ENCODE measurements around the gene PIP4P1. TPM values are rescaled to one million over a fixed set of nuclear protein-coding genes. Genes with fewer than 3 reads are reported as not detected.

Gene PIP4P1
- total and polyA plus RNA-seq, 9 of the 15 experiments (the other 6 are each of a cell fraction or from before 2014, with no cell fraction given) = 5.3 to 20.9 (median 10.7) TPM

- TF ChIP-seq ZNF280B (CRISPR knock-in tag; IDR thresholded peaks at IDR 0.05) (no peak), RBM34 (IDR thresholded peaks at IDR 0.05; ENCODE audit: borderline replicate concordance, insufficient read depth, low read length) (no peak), GABPB1 (CRISPR knock-in tag; IDR thresholded peaks at IDR 0.05) (no peak; the same call in 1 of the 2 replicates), ATF7 (IDR thresholded peaks at IDR 0.05) (peak; percentile 87), POLR2H (tag; IDR thresholded peaks at IDR 0.05; ENCODE audit: low read depth) (peak; percentile 94), ZNF3 (CRISPR knock-in tag; IDR thresholded peaks at IDR 0.05) (no peak), STAT5B (CRISPR knock-in tag; IDR thresholded peaks at IDR 0.05) (no peak), FOXA3 (CRISPR knock-in tag; conservative IDR thresholded peaks at IDR 0.05 in 1 of 2, IDR thresholded peaks at IDR 0.05 in 1 of 2) (no peak), PHF8 (IDR thresholded peaks at IDR 0.05; ENCODE audit: borderline replicate concordance, low read length) (peak; percentile 69; the same call in 1 of the 2 replicates), SMAD1 (IDR thresholded peaks at IDR 0.05; ENCODE audit: low read depth, low read length, partially characterized antibody) (no peak), ZNF175 (CRISPR knock-in tag; IDR thresholded peaks at IDR 0.05; ENCODE audit: low read depth) (no peak), NFYB (IDR thresholded peaks at IDR 0.05; ENCODE audit: extremely low read depth, insufficient read length) (peak; percentile 56), GATAD2B (IDR thresholded peaks at IDR 0.05; ENCODE audit: borderline replicate concordance) (no peak), TBP (optimal IDR thresholded peaks at IDR 0.05; ENCODE audit: low read depth, low read length) (peak; percentile 88), E2F5 (CRISPR knock-in tag; IDR thresholded peaks at IDR 0.05) (no peak), TFAM (CRISPR knock-in tag; conservative IDR thresholded peaks at IDR 0.05) (no peak), EP300 (IDR thresholded peaks at IDR 0.05; ENCODE audit: low read length) (peak; percentile 35), ZNF277 (CRISPR knock-in tag; IDR thresholded peaks at IDR 0.05; ENCODE audit: borderline replicate concordance) (no peak), SMC3 (conservative IDR thresholded peaks at IDR 0.05; ENCODE audit: insufficient read depth, low read depth, low read length) (no peak)
- TF ChIP-seq, protein P1, sequence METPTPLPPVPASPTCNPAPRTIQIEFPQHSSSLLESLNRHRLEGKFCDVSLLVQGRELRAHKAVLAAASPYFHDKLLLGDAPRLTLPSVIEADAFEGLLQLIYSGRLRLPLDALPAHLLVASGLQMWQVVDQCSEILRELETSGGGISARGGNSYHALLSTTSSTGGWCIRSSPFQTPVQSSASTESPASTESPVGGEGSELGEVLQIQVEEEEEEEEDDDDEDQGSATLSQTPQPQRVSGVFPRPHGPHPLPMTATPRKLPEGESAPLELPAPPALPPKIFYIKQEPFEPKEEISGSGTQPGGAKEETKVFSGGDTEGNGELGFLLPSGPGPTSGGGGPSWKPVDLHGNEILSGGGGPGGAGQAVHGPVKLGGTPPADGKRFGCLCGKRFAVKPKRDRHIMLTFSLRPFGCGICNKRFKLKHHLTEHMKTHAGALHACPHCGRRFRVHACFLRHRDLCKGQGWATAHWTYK (CRISPR knock-in tag; IDR thresholded peaks at IDR 0.05) = no peak
- TF ChIP-seq, protein P2, sequence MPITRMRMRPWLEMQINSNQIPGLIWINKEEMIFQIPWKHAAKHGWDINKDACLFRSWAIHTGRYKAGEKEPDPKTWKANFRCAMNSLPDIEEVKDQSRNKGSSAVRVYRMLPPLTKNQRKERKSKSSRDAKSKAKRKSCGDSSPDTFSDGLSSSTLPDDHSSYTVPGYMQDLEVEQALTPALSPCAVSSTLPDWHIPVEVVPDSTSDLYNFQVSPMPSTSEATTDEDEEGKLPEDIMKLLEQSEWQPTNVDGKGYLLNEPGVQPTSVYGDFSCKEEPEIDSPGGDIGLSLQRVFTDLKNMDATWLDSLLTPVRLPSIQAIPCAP (CRISPR knock-in tag; IDR thresholded peaks at IDR 0.05; ENCODE audit: borderline replicate concordance) = no peak
Observed at GRCh38 chr14:20461225-20462141, at the start of gene PIP4P1 (continued).
